Activated CD8-positive, alpha-beta memory T cell treated with anti-CD3 and anti-CD28 coated beads, Interleukin-2, amount 50 U/mL, for 1 hour (primary cell): Measurements from ENCODE around the gene ETV5.
"Not testable (repeated sequence)": the region's sequence is repeated elsewhere in the genome, so short reads cannot be mapped to it uniquely, and the experiment has no call there.

ENCODE experiments used
- DNase-seq: peaks from one replicate; pipeline ENCODE4 v3.0.0-alpha.2; 2020; ENCODE audit errors: extremely low read depth

Gene ETV5

DNA sequence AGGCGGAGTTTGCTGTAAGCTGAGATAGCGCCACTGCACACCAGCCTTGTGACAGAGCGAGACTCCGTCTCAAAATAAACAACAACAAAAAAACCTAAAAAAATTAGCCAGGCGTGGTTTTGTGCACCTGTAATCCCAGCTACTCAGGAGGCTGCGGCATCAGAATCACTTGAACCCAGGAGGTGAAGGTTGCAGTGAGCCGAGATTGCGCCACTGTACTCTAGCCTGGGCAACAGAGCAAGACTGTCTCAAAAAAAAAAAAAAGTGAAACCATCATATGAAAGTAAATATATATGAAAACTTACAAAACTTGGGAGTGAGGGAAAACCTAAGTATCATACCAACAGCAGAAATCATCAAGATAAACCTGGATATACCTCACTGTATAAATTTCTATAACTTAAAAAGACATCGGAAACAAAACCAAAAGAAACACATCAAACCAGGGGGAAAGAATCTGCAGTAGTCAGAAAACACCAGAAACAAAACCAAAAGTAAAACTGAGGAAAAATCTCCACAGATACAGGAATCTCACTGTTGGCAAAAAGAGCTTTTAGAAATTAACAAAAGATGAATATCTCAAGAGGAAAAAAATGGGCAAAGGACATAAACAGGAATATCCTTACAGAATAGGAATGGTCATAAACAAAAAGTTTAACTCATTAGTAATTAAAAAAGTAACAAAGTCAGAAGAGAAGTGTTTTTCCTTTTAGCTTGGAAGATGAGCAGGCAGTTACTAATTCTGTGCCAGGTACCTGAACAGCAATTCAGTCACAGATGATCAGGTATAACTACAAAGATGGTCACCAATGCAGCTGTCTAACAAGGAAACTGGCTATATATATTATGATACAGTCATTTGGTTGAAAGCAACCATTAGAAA is 41.3 kb downstream of the ETV5 start:
- DNase-seq, result no peak

DNA sequence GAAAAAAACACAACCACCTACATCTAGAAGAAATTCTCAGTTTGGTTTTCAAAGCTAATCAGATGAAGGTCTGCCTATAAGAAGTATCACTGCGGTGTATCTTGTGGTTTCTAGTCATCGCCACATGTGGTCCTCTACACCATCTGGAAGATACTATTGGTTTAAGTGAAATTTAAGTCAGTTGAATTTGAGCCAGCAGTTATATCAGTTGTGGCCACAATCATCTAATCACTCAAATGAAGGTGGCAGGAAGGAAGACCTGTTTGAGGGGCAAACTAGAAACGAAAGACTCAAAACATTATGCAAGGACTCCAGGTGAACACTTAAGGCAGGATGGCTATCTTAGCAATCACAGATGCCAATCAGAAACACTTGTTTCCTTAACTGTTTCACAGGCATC is 48.7 kb downstream of the ETV5 start:
- DNase-seq, result no peak

DNA sequence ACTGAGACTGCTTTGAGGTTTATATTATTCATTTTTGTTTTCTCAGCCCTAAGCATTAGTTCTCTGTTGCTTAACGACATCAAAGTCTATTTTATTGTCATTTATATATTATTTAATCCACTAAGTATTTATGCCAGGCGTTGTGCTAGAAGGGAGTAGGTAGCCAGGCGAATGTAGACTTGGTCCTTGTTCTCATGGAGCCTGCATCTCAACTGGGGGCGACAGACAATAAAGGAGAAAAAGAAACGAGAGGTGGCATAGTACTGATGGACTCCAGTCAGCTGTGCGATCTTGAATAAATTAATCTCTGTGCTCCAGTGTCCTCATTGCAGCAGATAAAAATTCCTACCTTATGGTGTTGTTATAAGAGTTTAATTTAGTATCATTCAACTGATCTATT is 49.7 kb downstream of the ETV5 start:
- DNase-seq, result no peak

DNA sequence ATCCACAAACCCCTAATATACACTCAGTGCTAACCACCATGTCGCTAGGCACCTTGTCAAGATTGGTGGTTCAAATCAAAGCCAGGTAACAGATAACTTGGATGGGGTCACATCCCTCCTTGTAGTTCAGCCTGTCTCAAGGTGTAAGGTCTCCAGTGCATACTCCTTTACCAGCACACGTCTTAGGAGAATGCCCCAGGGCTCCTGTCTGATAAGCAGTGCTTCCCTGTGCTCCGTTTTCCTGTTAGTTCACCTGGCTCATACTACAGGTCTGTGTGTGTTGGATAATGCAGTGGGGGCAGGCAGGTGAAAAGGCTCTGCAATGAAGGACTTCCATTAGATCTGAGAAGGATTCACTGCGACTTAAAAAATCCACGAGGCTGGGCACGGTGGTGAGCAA is 50.7 kb downstream of the ETV5 start:
- DNase-seq, result no peak

DNA sequence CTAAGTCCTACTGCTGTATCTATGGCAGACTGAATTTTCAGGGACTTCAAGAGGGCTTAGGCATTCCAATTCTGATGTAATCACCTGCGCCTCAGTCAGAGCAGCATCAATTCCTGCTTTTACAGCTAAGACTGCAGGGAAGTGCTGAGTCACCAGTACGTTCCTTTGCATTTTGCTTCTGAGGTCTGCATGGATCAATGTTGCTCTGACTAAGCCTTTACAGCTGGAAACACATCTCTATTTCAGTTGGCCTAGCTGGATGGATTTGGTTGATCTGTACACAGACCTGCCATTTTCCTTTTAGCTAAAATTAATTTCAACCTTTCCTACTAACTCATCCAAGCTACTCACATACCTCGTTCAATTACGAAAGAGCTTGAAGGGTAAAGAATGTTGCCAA is 51.3 kb downstream of the ETV5 start:
- no peak for DNase-seq

DNA sequence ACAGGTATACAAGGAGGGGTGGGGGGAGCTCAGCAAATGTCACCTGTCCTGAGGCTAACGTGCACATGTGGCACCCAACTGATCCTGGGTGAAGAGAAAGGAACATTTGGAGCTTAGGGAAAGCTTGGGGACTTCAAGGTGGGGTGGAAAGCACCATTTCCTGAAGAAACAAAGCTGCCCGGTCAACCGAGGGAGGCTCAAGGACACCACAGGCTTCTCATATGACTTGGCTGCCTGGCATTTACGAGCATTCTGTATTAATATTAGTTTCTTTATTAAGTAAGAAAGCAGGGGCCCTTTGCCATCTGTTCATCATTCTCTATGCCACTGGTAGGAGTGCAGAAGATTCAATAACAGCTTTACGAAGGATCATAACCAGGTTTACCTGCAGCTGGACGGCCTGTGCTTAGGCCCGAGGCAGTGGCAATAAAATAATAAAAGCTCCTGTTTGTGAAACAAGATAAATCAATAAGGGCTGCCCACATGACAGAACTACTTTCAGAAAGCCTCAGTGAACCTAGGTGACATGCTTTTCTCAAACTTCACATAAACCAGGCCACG is 54.0 kb downstream of the ETV5 start:
- DNase-seq, result no peak

DNA sequence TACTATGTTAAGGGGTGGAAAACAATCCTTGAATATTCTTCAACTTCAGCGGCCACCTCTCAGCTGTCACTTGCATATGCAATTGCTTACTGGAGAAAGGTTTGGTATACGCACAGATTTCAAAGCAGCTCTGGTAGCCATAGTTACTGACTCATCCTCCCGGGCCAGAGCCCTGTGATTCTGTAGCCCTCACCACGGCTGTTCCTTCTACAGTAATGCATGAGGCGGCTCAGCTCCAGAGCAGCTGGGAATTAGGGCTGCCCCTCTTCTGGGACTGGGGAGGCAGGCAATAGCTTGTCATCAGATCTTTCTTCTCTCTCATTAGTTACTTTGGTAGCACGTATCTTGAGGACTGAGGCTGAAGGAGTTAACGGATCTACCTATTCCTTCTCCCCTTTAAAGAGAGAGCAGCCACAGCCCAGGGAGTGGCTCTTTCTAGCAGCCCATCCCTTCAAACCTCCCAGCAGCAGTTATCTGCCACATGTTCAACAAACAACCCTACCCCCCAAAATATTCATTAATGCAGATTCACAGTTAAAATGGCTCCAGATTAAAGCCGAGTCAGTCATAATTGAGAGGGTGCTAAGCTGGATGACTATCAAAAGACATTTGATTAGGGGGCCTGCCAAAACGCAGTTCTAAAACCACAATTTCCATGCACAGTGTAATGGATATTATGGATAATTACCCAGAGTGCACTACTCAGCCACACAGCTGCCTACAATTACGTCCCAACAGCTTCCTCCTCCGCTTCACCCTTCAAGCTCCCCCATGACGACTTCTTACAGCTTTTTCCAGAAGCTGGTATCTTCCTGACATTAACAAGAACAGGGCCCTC is 54.7 kb downstream of the ETV5 start:
- DNase-seq, result no peak

DNA sequence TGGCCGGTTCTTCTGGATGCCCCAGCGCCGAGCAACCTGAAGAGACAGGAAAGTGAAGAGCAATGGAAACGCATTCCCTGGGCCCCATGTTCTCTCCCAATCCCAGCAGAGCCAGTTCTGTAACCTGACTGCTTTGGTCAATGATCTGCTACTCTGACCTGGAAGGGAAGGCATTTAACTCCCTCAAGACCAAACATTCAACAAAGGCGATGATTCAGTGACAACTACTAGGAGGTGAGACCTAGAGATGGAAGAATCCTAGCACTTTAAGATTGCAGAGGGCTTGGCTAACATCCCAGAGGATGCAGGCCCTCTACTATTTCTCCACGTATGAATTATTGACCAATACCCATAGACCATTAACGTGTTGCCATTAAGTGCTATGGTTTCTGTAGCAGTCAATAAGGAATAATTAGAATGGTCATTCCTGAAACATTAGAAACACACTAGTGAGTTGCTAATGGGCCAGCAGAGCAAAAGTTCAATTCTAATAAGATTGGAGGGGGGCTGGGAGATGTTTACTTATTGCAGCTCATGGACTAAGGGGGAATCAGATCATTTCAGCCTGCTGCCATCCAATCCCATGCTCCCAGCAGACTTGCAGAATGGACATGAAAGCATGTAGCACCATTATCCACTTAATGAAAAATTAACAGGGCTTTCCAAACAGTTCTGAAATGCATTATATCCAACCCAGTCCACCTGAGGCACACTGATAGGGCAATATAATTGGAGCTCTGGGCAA is 56.6 kb downstream of the ETV5 start:
- DNase-seq, result no peak

DNA sequence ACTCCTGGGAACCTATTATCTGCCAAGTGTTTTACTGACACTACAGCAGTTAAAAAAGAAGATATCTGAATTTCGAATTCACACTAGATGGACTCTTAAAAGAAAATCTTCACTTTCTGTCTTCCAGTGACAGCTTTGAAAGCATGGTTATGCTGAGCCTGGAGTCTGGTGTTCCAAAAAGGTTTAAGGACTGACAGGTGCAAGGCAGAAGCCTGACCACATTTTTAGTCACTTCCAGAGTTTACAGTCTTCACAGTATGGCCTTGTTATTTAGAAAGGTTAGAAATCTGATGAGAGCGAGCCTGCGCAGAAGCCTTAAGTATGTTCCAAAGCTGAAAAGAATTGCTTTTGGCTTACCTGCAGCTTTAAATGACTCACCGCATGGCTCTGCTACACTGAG is 59.9 kb downstream of the ETV5 start:
- no peak for DNase-seq

DNA sequence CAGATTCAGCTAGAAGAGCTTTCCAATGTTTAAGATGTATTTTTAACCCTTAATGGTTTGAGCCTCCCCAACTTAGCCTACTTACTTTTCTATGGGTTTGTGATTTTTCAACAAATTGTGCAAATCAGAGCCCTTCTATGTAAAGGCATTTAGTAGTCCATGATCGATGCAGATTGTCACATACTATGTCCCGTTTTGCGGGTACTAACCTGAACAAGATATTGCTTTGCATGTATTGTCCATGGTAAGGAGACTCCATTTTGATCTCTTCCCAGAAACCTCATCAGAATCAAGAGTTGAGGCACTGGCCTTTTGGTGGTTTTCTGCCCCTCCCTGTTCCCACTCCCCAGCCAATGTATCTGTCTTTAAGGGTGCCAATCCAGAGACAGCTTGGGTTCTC is 60.8 kb downstream of the ETV5 start:
- no peak for DNase-seq

DNA sequence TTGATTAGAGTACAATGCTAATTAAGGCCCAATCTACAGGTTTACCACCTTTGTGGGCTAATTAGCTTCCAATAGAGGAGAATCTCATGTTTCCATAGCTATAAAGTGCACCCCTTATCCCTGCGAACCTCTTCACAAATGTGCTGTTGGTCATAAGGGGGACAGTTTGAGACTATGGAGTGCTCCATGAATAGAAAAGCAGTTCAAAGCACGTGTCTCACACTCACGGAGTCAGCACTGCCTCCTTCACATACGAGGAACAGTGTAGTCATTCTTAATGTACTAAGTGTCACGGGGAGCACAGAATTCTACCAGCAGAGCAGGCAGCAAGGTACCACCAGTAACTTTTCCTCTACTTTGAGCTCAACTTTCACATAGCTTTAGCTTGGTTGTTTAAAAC is 62.1 kb downstream of the ETV5 start:
- DNase-seq, result no peak

DNA sequence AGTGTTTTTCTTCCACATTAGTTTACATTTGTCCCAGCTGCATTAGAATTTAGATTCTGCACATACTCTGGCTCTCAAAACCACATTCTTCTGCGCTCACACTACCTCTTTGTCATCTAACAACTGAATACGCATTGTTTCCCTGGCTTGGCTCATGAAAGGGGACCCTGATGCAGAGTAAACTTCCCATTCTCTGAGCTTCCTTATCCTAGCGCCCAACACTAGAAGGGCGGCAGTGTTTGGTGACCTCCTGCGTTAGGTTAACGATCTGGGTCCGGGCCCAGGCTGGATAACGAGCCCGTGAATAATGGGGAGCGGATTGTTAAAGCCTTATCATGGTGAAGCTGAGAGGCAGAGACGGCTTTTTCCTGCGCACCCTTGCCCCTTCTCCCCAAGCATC is 63.9 kb downstream of the ETV5 start:
- DNase-seq, result no peak

DNA sequence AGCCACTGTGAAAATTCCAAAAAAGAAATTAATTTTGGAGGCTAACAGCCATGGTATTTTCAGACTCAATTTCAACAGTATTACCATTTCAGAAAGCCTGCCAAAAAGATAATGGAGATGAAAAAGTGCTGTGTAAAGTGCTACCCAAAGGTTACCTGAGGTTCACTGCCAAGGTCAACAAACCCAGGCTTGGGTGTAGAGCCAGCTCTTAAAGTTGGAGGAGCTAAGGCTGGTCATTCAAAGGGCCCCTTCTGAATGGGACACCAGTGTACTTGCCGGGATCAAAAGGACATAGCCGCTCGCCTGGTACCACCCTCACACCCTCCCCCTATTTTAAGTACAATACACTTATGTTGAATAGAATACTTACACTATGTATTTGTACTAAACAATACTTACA is 64.5 kb downstream of the ETV5 start:
- no peak for DNase-seq

DNA sequence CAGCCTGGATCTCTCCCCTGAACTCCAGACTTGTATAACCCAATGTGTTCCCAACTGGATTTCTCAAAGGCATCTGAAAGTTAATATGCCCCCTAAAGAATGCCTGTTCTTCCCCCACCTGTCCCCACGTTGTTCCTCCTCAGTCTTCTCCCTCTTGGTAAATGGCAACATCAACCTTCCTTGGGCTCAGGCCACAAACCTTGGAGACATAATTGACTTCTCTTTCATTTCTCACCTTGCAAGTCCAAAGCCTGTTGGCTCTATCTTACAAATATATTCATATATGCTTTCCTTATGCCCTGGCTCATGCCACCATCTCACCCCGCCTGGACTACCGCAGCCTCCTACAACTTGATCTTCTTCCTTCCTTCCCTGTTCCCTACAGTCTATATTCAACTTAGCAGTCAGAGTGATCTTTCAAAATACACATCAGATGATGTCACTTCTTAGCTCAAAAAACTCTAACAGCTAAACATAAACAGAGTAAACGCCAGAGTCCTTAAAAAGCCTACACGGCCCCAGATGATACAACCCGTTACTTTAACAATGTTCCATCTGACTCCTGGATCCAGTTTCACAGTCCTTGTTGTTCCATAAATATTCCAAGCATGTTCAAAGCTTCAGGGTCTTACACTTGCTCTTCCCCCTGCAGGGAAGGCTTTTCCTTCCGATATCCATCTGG is 66.2 kb downstream of the ETV5 start:
- no peak for DNase-seq

DNA sequence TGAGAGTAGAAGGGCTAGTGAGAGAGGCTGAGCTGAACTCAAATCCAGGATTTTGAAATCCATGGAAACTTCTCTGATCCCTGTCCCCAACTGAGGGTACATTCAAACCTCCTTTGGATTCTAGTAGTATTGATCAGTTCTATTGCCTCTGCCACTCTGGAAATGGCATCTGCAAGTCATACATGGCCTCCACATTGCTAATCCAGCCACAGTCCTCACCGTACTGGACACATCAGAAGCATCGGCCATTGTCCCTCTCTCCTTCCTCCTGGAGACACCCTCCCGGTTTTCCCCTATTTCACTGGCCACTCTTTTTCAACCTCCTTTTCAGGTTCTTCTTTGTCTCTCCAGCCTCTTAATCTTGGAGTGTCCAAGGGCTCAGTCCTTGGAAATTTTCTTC is 66.9 kb downstream of the ETV5 start:
- no peak for DNase-seq

DNA sequence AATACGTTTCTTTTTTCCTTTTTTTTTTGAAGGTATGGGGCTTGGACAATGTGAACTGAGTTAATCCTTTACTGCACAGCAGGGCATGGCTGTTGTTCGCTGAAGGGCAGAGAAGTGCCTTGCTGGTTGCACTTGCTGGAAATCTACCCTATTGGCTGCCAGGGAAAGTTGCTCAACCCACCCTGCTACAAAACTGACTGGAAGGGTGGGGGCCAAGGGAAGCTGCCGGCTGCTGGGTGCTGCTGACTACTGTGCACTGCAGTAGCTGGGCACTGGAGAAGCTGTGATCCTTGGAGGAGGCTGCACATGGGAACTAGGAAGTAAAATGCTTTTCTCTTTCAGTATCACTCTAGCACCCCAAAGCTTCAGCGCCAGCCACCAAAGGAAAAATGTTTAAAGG is 70.5 kb downstream of the ETV5 start:
- DNase-seq, result no peak

DNA sequence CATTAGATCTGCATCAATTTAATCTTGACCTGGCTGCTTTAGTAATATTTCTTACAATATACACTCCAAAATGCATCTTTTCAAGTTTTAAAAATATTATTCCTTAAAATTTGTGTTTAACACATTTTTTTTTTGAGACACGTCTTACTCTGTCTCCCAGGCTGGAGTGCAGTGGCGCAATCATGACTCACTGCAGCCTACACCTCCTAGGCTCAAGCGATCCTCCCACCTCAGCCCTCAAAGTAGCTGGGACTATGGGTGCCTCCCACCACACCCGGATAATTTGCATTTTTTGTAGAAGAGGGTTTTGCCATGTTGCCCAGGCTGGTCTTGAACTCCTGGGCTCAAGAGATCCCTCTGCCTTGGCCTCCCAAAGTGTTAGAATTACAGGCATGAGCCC is 73.6 kb downstream of the ETV5 start:
- DNase-seq, result no peak

DNA sequence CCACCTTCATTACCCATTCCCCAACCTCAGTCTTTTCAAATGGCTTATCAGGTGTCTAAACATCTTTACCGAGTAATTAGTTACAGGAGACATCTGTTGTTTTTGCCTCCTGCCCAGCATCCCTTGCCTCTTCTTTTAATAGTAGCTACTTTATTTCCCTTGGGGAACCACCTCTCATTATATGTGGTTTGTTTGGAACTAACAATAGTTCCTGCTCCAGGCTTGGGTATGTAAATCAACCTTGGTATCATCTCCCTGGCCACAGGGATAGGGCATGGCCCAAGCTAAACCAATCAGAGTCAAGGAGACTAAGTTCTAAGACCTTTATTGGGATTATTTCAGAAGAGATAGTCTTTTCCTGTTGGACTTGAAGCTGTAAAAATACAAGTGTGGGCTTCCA is 76.6 kb downstream of the ETV5 start:
- DNase-seq, result no peak

DNA sequence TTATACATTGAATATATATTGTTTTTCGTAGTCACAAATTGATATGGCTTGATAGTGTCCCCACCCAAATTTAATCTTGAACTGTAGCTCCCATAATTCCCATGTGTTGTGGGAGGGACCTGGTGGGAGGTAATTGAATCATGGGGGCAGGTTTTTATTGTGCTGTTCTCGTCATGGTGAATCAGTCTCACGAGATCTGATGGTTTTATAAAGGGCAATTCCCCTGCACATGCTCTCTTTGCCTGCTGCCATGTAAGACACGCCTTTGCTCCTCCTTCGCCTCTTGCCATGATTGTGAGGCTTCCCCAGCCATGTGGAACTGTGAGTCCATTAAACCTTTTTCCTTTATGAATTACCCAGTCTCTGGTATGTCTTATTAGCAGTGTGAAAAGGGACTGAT is 82.9 kb downstream of the ETV5 start:
- not testable (repeated sequence) for DNase-seq

DNA sequence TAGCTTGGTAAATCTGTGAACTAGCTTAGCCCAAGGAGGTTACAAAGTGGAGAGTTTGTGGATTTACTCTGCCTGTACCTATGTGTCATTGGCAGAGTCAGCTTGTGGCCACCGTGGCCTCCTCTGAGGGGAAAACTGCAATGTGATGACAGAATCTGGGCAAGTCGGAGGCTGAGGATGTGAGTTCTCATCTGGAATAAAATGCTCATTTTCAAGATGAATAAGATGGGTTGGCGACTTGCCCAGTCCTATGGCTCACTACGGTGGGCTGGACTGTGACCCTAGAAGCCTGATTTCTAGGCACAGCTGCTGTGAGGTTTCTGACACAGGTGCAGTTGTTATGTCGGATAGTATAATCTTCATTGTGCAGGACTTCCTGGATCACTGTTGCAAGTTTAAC is 83.7 kb downstream of the ETV5 start:
- DNase-seq, result no peak

DNA sequence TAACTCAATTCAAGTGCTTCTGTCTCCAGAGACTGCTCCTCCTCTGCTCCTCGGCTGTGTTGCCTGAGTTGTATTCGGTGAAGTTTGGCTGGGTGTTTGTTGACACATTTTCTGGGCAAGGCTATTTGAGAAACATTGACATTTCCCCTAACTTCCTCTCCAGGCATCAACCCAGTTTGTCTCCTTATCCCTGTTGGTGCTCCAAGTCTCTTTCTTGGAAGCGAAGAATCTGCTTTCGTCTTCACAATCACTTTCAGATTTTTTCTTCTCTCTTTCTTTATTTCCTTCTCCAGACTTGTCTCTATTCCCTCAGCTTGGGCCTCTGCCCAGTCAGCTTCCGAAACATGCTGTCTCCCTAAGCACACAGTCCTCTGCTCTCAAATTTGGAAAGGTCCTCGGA is 84.7 kb downstream of the ETV5 start:
- DNase-seq, result no peak

DNA sequence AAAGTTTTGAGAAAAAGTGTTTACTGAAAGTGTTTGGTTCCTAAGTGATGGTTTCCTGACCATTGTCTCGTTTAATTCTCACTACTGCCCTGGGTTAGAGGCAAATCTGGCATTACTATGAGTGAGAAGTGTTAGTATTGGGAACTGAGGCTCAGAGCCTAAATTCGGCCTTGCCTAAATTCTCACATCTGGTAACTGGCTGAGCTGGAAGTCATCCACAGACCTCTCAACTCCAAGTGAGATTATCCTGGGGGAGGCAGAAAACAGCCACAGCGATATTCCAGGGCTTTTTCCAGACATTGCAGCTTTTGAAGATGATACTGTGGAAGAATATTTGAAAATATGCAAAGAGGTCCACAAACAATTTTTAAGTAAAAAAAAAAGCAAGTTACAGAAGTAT is 86.0 kb downstream of the ETV5 start:
- no peak for DNase-seq
